ENCODE results near the gene UGT2B17.

The UGT2B17 gene

GRCh38 chr4:68592673-68593072 lies 16.6 kb upstream of the UGT2B17 start:
- Histone ChIP-seq H3K27ac (replicated peaks) (no peak overlapping the region), H3K4me3 (replicated peaks; ENCODE audit: insufficient read depth, low read length) (no peak overlapping the region), H3K27me3 (ENCODE audit: insufficient read depth, poor library complexity, severe bottlenecking) (no peaks in the 10 kb centered on the region)
- TF ChIP-seq SPI1 (IDR thresholded peaks at IDR 0.05; ENCODE audit: borderline replicate concordance, low read depth) (no peak), GABPA (IDR thresholded peaks at IDR 0.05; ENCODE audit: low read depth) (no peak), POLR2AphosphoS5 (IDR thresholded peaks at IDR 0.05; ENCODE audit: low read depth) (no peak), REST (IDR thresholded peaks at IDR 0.05; ENCODE audit: insufficient replicate concordance, low read depth) (no peak)
- TF ChIP-seq, protein P1, sequence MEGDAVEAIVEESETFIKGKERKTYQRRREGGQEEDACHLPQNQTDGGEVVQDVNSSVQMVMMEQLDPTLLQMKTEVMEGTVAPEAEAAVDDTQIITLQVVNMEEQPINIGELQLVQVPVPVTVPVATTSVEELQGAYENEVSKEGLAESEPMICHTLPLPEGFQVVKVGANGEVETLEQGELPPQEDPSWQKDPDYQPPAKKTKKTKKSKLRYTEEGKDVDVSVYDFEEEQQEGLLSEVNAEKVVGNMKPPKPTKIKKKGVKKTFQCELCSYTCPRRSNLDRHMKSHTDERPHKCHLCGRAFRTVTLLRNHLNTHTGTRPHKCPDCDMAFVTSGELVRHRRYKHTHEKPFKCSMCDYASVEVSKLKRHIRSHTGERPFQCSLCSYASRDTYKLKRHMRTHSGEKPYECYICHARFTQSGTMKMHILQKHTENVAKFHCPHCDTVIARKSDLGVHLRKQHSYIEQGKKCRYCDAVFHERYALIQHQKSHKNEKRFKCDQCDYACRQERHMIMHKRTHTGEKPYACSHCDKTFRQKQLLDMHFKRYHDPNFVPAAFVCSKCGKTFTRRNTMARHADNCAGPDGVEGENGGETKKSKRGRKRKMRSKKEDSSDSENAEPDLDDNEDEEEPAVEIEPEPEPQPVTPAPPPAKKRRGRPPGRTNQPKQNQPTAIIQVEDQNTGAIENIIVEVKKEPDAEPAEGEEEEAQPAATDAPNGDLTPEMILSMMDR (IDR thresholded peaks at IDR 0.05; ENCODE audit: insufficient read depth, low read length) = no peak
- no peak for DNase-seq (ENCODE audit: low read depth in 1 of 2, low spot score in 1 of 2)

GRCh38 chr4:68591204-68591603 lies 15.1 kb upstream of the UGT2B17 start:
- DNase-seq (ENCODE audit: low read depth in 1 of 2, low spot score in 1 of 2) = no peak
- no peak overlapping the region for H3K27ac ChIP-seq (replicated peaks)
- no peak overlapping the region for H3K4me3 ChIP-seq (replicated peaks; ENCODE audit: insufficient read depth, low read length)
- H3K27me3 ChIP-seq (ENCODE audit: insufficient read depth, poor library complexity, severe bottlenecking) = no peaks in the 10 kb centered on the region
- no peak for TF ChIP-seq REST (IDR thresholded peaks at IDR 0.05; ENCODE audit: insufficient replicate concordance, low read depth)
- no peak for TF ChIP-seq SPI1 (IDR thresholded peaks at IDR 0.05; ENCODE audit: borderline replicate concordance, low read depth)

- Histone ChIP-seq H3K27me3 (ENCODE audit: insufficient read depth, poor library complexity, severe bottlenecking) (no peaks in the 10 kb centered on the region), H3K27ac (replicated peaks) (no peak overlapping the region), H3K4me3 (replicated peaks; ENCODE audit: insufficient read depth, low read length) (no peak overlapping the region)
- DNase-seq (ENCODE audit: low read depth in 1 of 2, low spot score in 1 of 2) = no peak
- TF ChIP-seq, protein P1 (IDR thresholded peaks at IDR 0.05; ENCODE audit: insufficient read depth, low read length) = no peak
- TF ChIP-seq POLR2AphosphoS5 (IDR thresholded peaks at IDR 0.05; ENCODE audit: low read depth) (no peak), SPI1 (IDR thresholded peaks at IDR 0.05; ENCODE audit: borderline replicate concordance, low read depth) (no peak), GABPA (IDR thresholded peaks at IDR 0.05; ENCODE audit: low read depth) (no peak), REST (IDR thresholded peaks at IDR 0.05; ENCODE audit: insufficient replicate concordance, low read depth) (no peak)
These were observed 13.7 kb upstream of the UGT2B17 start for GRCh38 chr4:68589790-68590189.

DNA sequence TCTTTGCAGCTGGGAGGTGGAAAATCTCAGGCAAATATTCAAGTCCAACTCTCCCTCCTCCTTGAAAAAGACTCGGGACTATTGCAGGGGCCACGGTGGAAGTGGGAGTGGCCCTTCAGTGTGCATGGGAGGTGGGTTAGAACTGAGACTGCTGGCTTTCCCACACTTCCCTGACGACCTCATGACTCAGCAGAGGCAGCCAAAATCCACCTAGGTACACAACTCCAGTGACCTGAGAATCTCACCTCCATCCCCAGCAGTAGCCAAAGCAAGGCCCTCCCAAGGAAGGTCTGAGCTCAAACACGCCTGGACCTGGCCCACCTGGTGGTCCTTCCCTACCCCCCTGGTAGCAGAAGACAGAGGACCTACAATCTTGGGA lies 6.2 kb upstream of the UGT2B17 start:
- no peaks in the 10 kb centered on the region for H3K27me3 ChIP-seq (ENCODE audit: insufficient read depth, poor library complexity, severe bottlenecking)
- no peak for DNase-seq (ENCODE audit: low read depth in 1 of 2, low spot score in 1 of 2)
- no peak overlapping the region for H3K4me3 ChIP-seq (replicated peaks; ENCODE audit: insufficient read depth, low read length)
- no peak overlapping the region for H3K27ac ChIP-seq (replicated peaks)
- TF ChIP-seq POLR2AphosphoS5 (IDR thresholded peaks at IDR 0.05; ENCODE audit: low read depth) = no peak
- TF ChIP-seq GABPA (IDR thresholded peaks at IDR 0.05; ENCODE audit: low read depth) = no peak
- TF ChIP-seq, protein P1 (IDR thresholded peaks at IDR 0.05; ENCODE audit: insufficient read depth, low read length) = no peak
- TF ChIP-seq REST (IDR thresholded peaks at IDR 0.05; ENCODE audit: insufficient replicate concordance, low read depth) = no peak
- TF ChIP-seq SPI1 (IDR thresholded peaks at IDR 0.05; ENCODE audit: borderline replicate concordance, low read depth) = no peak

All from HL-60 (cell line).